AG10803 (cell line): ENCODE data around the gene FOXJ1.

Experiments
- DNase-seq: peaks from one replicate; pipeline ENCODE4 v3.0.0; 2010; ENCODE audit warnings: low read depth
- H3K4me3 ChIP-seq: 2 replicates; pipeline ENCODE4 v1.5.1; 2011; ENCODE audit warnings: mild to moderate bottlenecking, low read length, control low read depth
- CTCF ChIP-seq: conservative IDR thresholded peaks from 2 replicates; pipeline ENCODE4 v1.5.1; 2011; ENCODE audit warnings: mild to moderate bottlenecking, low read length, control low read depth, inconsistent platforms

The FOXJ1 gene

GRCh38 chr17:76171706-76172105 is 30.7 kb upstream of the FOXJ1 start:
- no peak overlapping the region for H3K4me3 ChIP-seq
- DNase-seq, result no peak
- TF ChIP-seq CTCF, result no peak

- no peak for DNase-seq
- no peak for TF ChIP-seq CTCF
- H3K4me3 ChIP-seq, result no peak overlapping the region
Observed at GRCh38 chr17:76170114-76170513, 29.1 kb upstream of the FOXJ1 start.

GRCh38 chr17:76166906-76167305 is 25.9 kb upstream of the FOXJ1 start:
- H3K4me3 ChIP-seq, result no peak overlapping the region
- TF ChIP-seq CTCF, result no peak
- no peak for DNase-seq

- DNase-seq, result peak; percentile 19
- TF ChIP-seq CTCF, result no peak
- H3K4me3 ChIP-seq, result no peak overlapping the region
Observed at GRCh38 chr17:76166168-76166567, 25.1 kb upstream of the FOXJ1 start.

- no peak for TF ChIP-seq CTCF
Observed at GRCh38 chr17:76164331-76164730, 23.3 kb upstream of the FOXJ1 start.

GRCh38 chr17:76163919-76164318 is 22.9 kb upstream of the FOXJ1 start:
- DNase-seq, result no peak
- no peak overlapping the region for H3K4me3 ChIP-seq
- no peak for TF ChIP-seq CTCF

More at GRCh38 chr17:76164331-76164730, 23.3 kb upstream of the FOXJ1 start:
- H3K4me3 ChIP-seq, result no peak overlapping the region
- no peak for DNase-seq

- no peak for TF ChIP-seq CTCF
- no peak overlapping the region for H3K4me3 ChIP-seq
- no peak for DNase-seq
Observed at GRCh38 chr17:76161619-76162266, 20.7 kb upstream of the FOXJ1 start.
